HEK293T (cell line): ENCODE results near the gene JMJD7.

ENCODE experiments used
- FOXM1 ChIP-seq: fragments of 450-650 bp; IDR thresholded peaks from 2 replicates; pipeline ENCODE4 v1.6.1; 2017; ENCODE audit warnings: mild to moderate bottlenecking, borderline replicate concordance
- SP1 ChIP-seq: fragments of 450-650 bp; IDR thresholded peaks from 2 replicates; pipeline ENCODE4 v1.6.1; 2017
- TARDBP ChIP-seq: fragments of 450-650 bp; IDR thresholded peaks from 2 replicates; pipeline ENCODE4 v1.6.1; 2016
- TF ChIP-seq, protein P1 (sequence below): fragments of 450-650 bp; IDR thresholded peaks from 2 replicates; pipeline ENCODE4 v1.6.1; 2016

DNA sequence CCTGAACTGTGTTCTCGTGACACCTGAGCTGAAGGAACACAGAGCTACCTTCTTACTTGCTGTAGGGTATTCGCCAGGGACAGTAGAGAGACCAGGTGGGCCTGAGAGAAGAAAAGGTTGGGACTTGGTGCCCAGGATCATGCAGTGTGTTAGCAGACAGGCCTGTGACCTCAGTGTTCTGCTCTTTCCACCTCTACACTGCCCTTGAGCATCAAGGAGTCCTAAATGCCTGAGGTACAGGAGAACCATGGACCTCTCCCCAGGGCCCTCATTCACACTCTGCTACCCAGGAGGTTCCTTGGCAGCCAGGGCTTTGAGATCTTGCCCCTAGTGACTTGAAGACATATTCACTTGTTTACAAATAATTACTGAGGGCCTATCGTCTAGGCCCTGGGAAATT lies 22.2 kb upstream of the JMJD7 start:
- TF ChIP-seq TARDBP (no peak), SP1 (no peak), FOXM1 (no peak)
- TF ChIP-seq, protein P1, sequence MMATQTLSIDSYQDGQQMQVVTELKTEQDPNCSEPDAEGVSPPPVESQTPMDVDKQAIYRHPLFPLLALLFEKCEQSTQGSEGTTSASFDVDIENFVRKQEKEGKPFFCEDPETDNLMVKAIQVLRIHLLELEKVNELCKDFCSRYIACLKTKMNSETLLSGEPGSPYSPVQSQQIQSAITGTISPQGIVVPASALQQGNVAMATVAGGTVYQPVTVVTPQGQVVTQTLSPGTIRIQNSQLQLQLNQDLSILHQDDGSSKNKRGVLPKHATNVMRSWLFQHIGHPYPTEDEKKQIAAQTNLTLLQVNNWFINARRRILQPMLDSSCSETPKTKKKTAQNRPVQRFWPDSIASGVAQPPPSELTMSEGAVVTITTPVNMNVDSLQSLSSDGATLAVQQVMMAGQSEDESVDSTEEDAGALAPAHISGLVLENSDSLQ = no peak
